WTC11 (cell line): Measurements from ENCODE around the gene THSD4. TPM values are rescaled to one million over a fixed set of nuclear protein-coding genes. Genes with fewer than 3 reads are reported as not detected.

Experiments
- ATAC-seq: fragments of 200-7000 bp; cut with Tn5 transposase; 2 replicates; pipeline ENCODE4 v1.10.0; 2021; ENCODE audit warnings: mild to moderate bottlenecking, moderate library complexity
- CTCF ChIA-PET: fragments of 300-600 bp; sonication (Branson Sonifier 250); formaldehyde crosslinking; loops from one replicate; lab custom pipeline; 2021; ENCODE audit warnings: antibody characterized with exemption; lab: Charles Lee
- POLR2A ChIA-PET: fragments of 350-600 bp; sonication (Branson Sonifier 250); formaldehyde crosslinking; loops from one replicate; lab custom pipeline; 2021; ENCODE audit warnings: antibody characterized with exemption; lab: Charles Lee
- DNase-seq: peaks from one replicate; pipeline ENCODE4 v3.0.0; 2021; ENCODE audit warnings: low spot score
- H3K27ac Mint-ChIP-seq: 2 replicates; pipeline ENCODE4 v1.8.0; 2021; ENCODE audit warnings: mixed read lengths
- H3K27me3 Mint-ChIP-seq: 2 replicates; pipeline ENCODE4 v1.8.0; 2021; ENCODE audit warnings: low read depth, mild to moderate bottlenecking, moderate library complexity, mixed read lengths
- H3K36me3 Mint-ChIP-seq: 2 replicates; pipeline ENCODE4 v1.8.0; 2021; ENCODE audit warnings: mixed read lengths
- H3K4me1 Mint-ChIP-seq: 2 replicates; pipeline ENCODE4 v1.8.0; 2022; ENCODE audit warnings: mixed read lengths
- H3K4me3 Mint-ChIP-seq: 2 replicates; pipeline ENCODE4 v1.8.0; 2021; ENCODE audit warnings: mild to moderate bottlenecking, moderate library complexity, mixed read lengths
- H3K9me3 Mint-ChIP-seq: 2 replicates; pipeline ENCODE4 v1.8.0; 2021; ENCODE audit warnings: mixed read lengths
- CREB1 ChIP-seq: sonication (generic); formaldehyde crosslinking; IDR thresholded peaks from 2 replicates; pipeline ENCODE4 v1.8.0; 2023; ENCODE audit warnings: mild to moderate bottlenecking, missing genetic modification reagents
- CTCF ChIP-seq: fragments of 200-600 bp; IDR thresholded peaks from 2 replicates; pipeline ENCODE4 v1.8.0; 2022; ENCODE audit warnings: antibody characterized with exemption
- ETV6 ChIP-seq: sonication (generic); formaldehyde crosslinking; IDR thresholded peaks from 2 replicates; pipeline ENCODE4 v1.8.1; 2022; ENCODE audit warnings: mild to moderate bottlenecking, missing genetic modification reagents
- FOXJ3 ChIP-seq: sonication (generic); formaldehyde crosslinking; IDR thresholded peaks from 2 replicates; pipeline ENCODE4 v1.9.0; 2021; ENCODE audit warnings: missing genetic modification reagents, mild to moderate bottlenecking, borderline replicate concordance
- GABPB1 ChIP-seq: sonication (generic); formaldehyde crosslinking; IDR thresholded peaks from 2 replicates; pipeline ENCODE4 v1.8.1; 2023; ENCODE audit warnings: mild to moderate bottlenecking, missing genetic modification reagents
- GTF2I ChIP-seq: fragments of 250-450 bp; sonication (Bioruptor Pico); conservative IDR thresholded peaks from 2 replicates; pipeline ENCODE4 v1.4.0; 2021; ENCODE audit warnings: mild to moderate bottlenecking
- NR1H2 ChIP-seq: sonication (generic); formaldehyde crosslinking; IDR thresholded peaks from 2 replicates; pipeline ENCODE4 v1.9.0; 2021; ENCODE audit warnings: mild to moderate bottlenecking, moderate library complexity, missing genetic modification reagents
- RELA ChIP-seq: sonication (generic); formaldehyde crosslinking; IDR thresholded peaks from 2 replicates; pipeline ENCODE4 v1.8.1; 2022; ENCODE audit warnings: missing genetic modification reagents, mild to moderate bottlenecking, borderline replicate concordance
- SMAD4 ChIP-seq: sonication (generic); formaldehyde crosslinking; IDR thresholded peaks from 2 replicates; pipeline ENCODE4 v1.8.0; 2022; ENCODE audit warnings: mild to moderate bottlenecking, missing genetic modification reagents
- TEAD1 ChIP-seq: sonication (generic); formaldehyde crosslinking; IDR thresholded peaks from 2 replicates; pipeline ENCODE4 v1.8.0; 2022; ENCODE audit warnings: mild to moderate bottlenecking, missing genetic modification reagents
- ZNF121 ChIP-seq: sonication (generic); formaldehyde crosslinking; IDR thresholded peaks from 2 replicates; pipeline ENCODE4 v1.8.0; 2023; ENCODE audit warnings: missing genetic modification reagents
- ZNF423 ChIP-seq: fragments of 250-450 bp; sonication (Bioruptor Pico); IDR thresholded peaks from 2 replicates; pipeline ENCODE4 v2.1.2; 2022; ENCODE audit warnings: mild to moderate bottlenecking, moderate library complexity
- ZNF671 ChIP-seq: fragments of 250-450 bp; sonication (Bioruptor Pico); IDR thresholded peaks from 2 replicates; pipeline ENCODE4 v1.8.0; 2021; ENCODE audit warnings: mild to moderate bottlenecking
- total RNA-seq: library from RNA; stranded (reverse); gene quantifications from 3 replicates; pipeline ENCODE4 v1.2.3, GENCODE V29; 2021
- TF ChIP-seq, protein P1 (sequence below): sonication (generic); formaldehyde crosslinking; IDR thresholded peaks from 2 replicates; pipeline ENCODE4 v1.8.1; 2022; ENCODE audit warnings: low read depth, missing genetic modification reagents, borderline replicate concordance
- TF ChIP-seq, protein P2 (sequence below): sonication (generic); formaldehyde crosslinking; IDR thresholded peaks from 2 replicates; pipeline ENCODE4 v1.8.1; 2022; ENCODE audit warnings: missing genetic modification reagents, borderline replicate concordance
- TF ChIP-seq, protein P3 (sequence below): sonication (generic); formaldehyde crosslinking; conservative IDR thresholded peaks from 2 replicates; pipeline ENCODE4 v1.8.1; 2022; ENCODE audit warnings: mild to moderate bottlenecking, missing genetic modification reagents
- TF ChIP-seq, protein P4 (sequence below): sonication (generic); formaldehyde crosslinking; IDR thresholded peaks from 2 replicates; pipeline ENCODE4 v1.8.1; 2022; ENCODE audit warnings: mild to moderate bottlenecking, moderate library complexity, missing genetic modification reagents
- TF ChIP-seq, protein P5 (sequence below): sonication (generic); formaldehyde crosslinking; IDR thresholded peaks from 2 replicates; pipeline ENCODE4 v1.8.0; 2022; ENCODE audit warnings: mild to moderate bottlenecking, missing genetic modification reagents
- TF ChIP-seq, protein P6 (sequence below): sonication (generic); formaldehyde crosslinking; IDR thresholded peaks from 2 replicates; pipeline ENCODE4 v1.8.1; 2023; ENCODE audit warnings: mild to moderate bottlenecking, moderate library complexity, missing genetic modification reagents

THSD4 gene
- total RNA-seq, 1 experiment from 2014 or later, result 7.8 TPM

DNA sequence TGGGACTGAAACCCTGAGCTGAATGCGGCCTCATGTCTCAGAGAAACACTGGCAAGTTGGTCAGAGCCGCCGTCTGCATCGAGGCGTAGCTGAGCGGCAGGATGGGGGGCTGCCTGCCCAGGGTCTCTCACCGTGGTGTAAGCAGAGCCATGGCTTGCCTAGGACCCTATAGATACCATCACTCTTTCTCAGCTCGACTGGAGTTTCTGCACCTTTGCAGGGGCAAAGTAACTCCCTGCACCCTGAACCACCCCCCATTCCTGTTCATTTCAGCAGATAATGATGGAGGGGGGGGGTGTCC, 666.6 kb downstream of the THSD4 start (continued):
- TF ChIP-seq, protein P1, sequence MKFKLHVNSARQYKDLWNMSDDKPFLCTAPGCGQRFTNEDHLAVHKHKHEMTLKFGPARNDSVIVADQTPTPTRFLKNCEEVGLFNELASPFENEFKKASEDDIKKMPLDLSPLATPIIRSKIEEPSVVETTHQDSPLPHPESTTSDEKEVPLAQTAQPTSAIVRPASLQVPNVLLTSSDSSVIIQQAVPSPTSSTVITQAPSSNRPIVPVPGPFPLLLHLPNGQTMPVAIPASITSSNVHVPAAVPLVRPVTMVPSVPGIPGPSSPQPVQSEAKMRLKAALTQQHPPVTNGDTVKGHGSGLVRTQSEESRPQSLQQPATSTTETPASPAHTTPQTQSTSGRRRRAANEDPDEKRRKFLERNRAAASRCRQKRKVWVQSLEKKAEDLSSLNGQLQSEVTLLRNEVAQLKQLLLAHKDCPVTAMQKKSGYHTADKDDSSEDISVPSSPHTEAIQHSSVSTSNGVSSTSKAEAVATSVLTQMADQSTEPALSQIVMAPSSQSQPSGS (CRISPR knock-in tag), result no peak
- TF ChIP-seq FOXJ3, result no peak

- no peak for ATAC-seq
- ChIA-PET POLR2A (no interaction called here), CTCF (interaction anchor here (1.6 to 2.4 kb wide), 3 partner anchors 18 to 373 kb away, joined by 8 to 15 read pairs (median 14); no protein-coding TSS in a partner anchor)
- Mint-ChIP-seq H3K27ac (no peak overlapping the region), H3K4me3 (no peak overlapping the region), H3K4me1 (peaks cover 9% of the 10 kb centered on the region), H3K36me3 (no peaks in the 10 kb centered on the region), H3K9me3 (no peaks in the 10 kb centered on the region), H3K27me3 (no peaks in the 10 kb centered on the region; the same call in 1 of the 2 replicates)
- TF ChIP-seq SMAD4 (no peak), NR1H2 (no peak)
- TF ChIP-seq, protein P2, sequence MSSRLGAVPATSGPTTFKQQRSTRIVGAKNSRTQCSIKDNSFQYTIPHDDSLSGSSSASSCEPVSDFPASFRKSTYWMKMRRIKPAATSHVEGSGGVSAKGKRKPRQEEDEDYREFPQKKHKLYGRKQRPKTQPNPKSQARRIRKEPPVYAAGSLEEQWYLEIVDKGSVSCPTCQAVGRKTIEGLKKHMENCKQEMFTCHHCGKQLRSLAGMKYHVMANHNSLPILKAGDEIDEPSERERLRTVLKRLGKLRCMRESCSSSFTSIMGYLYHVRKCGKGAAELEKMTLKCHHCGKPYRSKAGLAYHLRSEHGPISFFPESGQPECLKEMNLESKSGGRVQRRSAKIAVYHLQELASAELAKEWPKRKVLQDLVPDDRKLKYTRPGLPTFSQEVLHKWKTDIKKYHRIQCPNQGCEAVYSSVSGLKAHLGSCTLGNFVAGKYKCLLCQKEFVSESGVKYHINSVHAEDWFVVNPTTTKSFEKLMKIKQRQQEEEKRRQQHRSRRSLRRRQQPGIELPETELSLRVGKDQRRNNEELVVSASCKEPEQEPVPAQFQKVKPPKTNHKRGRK (CRISPR knock-in tag), result no peak
- no peak for DNase-seq
These were observed 667.3 kb downstream of the THSD4 start for GRCh38 chr15:71782422-71783165.

DNA sequence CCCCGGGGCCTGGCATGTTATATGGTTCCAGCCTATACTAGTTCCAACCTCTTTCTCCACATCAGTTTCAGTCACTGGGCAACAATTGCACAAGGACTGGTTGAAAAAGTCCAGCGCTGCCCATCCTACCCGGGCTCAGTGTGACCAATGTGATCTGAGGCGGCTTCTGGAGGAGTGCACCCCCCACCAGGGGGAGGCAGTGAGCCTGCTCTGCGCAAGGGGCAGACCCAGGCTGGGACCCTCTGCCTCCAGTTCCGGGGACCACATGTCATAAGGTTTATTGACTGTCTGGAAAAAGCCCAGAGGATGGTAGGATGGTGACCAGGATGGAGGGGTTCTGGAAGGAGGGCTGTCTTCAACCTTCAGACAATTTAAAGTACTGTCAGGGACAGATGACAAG, 669.4 kb downstream of the THSD4 start:
- Mint-ChIP-seq H3K36me3 (no peaks in the 10 kb centered on the region), H3K27ac (no peak overlapping the region), H3K9me3 (no peaks in the 10 kb centered on the region), H3K4me3 (no peak overlapping the region), H3K4me1 (peaks cover 9% of the 10 kb centered on the region), H3K27me3 (no peaks in the 10 kb centered on the region; the same call in 1 of the 2 replicates)
- ATAC-seq (peak; percentile 76), DNase-seq (peak; percentile 71)
- POLR2A ChIA-PET, result no interaction called here
- CTCF ChIA-PET, result interaction anchor here (1.2 to 1.7 kb wide), 7 partner anchors 19 to 371 kb away, joined by 3 to 15 read pairs (median 6); no protein-coding TSS in a partner anchor
- TF ChIP-seq, protein P3, sequence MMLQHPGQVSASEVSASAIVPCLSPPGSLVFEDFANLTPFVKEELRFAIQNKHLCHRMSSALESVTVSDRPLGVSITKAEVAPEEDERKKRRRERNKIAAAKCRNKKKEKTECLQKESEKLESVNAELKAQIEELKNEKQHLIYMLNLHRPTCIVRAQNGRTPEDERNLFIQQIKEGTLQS (CRISPR knock-in tag), result no peak
- TF ChIP-seq CTCF, result peak; percentile 56

DNA sequence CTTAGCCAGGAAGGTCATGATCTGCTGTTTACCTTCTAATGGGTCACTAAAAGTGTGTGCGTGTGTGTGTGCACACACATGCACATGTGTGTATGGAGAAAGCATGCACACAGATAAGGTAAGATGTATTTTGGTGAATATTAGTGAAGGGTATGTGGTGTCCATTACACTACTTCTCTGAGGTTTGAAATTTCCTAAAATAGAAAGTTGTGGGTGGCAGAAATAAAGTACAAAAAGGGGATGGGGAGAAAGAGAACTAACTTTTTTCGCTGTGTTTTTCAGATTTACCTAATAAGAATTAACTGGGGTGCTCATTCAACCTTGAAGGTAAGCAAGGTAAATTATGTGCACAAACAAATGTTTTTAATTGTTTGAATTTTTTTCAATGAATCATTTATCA, 670.7 kb downstream of the THSD4 start:
- ATAC-seq (no peak), DNase-seq (no peak)
- H3K4me3 Mint-ChIP-seq, result no peak overlapping the region
- ChIA-PET POLR2A (no interaction called here), CTCF (interaction anchor here (1.0 to 1.3 kb wide), 3 partner anchors 14 to 42 kb away, joined by 3 to 4 read pairs (median 3); no protein-coding TSS in a partner anchor)
- H3K27ac Mint-ChIP-seq, result no peak overlapping the region
- TF ChIP-seq GABPB1 (CRISPR knock-in tag) (no peak), TEAD1 (CRISPR knock-in tag) (no peak), ZNF671 (CRISPR knock-in tag) (no peak), RELA (CRISPR knock-in tag) (no peak), GTF2I (CRISPR knock-in tag) (no peak), ETV6 (CRISPR knock-in tag) (no peak), ZNF423 (CRISPR knock-in tag) (no peak), ZNF121 (CRISPR knock-in tag) (no peak), CREB1 (CRISPR knock-in tag) (no peak)
- TF ChIP-seq, protein P4, sequence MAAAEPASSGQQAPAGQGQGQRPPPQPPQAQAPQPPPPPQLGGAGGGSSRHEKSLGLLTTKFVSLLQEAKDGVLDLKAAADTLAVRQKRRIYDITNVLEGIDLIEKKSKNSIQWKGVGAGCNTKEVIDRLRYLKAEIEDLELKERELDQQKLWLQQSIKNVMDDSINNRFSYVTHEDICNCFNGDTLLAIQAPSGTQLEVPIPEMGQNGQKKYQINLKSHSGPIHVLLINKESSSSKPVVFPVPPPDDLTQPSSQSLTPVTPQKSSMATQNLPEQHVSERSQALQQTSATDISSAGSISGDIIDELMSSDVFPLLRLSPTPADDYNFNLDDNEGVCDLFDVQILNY, result no peak
- TF ChIP-seq, protein P5, sequence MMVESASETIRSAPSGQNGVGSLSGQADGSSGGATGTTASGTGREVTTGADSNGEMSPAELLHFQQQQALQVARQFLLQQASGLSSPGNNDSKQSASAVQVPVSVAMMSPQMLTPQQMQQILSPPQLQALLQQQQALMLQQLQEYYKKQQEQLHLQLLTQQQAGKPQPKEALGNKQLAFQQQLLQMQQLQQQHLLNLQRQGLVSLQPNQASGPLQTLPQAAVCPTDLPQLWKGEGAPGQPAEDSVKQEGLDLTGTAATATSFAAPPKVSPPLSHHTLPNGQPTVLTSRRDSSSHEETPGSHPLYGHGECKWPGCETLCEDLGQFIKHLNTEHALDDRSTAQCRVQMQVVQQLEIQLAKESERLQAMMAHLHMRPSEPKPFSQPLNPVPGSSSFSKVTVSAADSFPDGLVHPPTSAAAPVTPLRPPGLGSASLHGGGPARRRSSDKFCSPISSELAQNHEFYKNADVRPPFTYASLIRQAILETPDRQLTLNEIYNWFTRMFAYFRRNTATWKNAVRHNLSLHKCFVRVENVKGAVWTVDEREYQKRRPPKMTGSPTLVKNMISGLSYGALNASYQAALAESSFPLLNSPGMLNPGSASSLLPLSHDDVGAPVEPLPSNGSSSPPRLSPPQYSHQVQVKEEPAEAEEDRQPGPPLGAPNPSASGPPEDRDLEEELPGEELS, result no peak
- TF ChIP-seq, protein P6, sequence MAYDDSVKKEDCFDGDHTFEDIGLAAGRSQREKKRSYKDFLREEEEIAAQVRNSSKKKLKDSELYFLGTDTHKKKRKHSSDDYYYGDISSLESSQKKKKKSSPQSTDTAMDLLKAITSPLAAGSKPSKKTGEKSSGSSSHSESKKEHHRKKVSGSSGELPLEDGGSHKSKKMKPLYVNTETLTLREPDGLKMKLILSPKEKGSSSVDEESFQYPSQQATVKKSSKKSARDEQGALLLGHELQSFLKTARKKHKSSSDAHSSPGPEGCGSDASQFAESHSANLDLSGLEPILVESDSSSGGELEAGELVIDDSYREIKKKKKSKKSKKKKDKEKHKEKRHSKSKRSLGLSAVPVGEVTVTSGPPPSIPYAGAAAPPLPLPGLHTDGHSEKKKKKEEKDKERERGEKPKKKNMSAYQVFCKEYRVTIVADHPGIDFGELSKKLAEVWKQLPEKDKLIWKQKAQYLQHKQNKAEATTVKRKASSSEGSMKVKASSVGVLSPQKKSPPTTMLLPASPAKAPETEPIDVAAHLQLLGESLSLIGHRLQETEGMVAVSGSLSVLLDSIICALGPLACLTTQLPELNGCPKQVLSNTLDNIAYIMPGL (CRISPR knock-in tag), result no peak
- H3K4me1 Mint-ChIP-seq, result no peaks in the 10 kb centered on the region
- H3K9me3 Mint-ChIP-seq, result no peaks in the 10 kb centered on the region
- no peaks in the 10 kb centered on the region; the same call in 1 of the 2 replicates for H3K27me3 Mint-ChIP-seq
- H3K36me3 Mint-ChIP-seq, result no peaks in the 10 kb centered on the region
